Activated naive CD8-positive, alpha-beta T cell treated with anti-CD3 and anti-CD28 coated beads for 36 hours (primary cell): ENCODE measurements around the gene MKNK1. TPM values are rescaled to one million over a fixed set of nuclear protein-coding genes. Genes with fewer than 3 reads are reported as not detected.

Experiments used
- DNase-seq: peaks from one replicate; pipeline ENCODE4 v3.0.0; 2021
- H3K27ac Mint-ChIP-seq: one replicate; pipeline ENCODE4 v1.8.0; 2022; ENCODE audit warnings: mild to moderate bottlenecking, moderate library complexity, mixed read lengths
- H3K27me3 Mint-ChIP-seq: one replicate; pipeline ENCODE4 v1.8.0; 2022; ENCODE audit warnings: mild to moderate bottlenecking, mixed read lengths
- H3K36me3 Mint-ChIP-seq: one replicate; pipeline ENCODE4 v1.8.0; 2021; ENCODE audit warnings: mild to moderate bottlenecking, mixed read lengths
- H3K4me1 Mint-ChIP-seq: one replicate; pipeline ENCODE4 v1.8.0; 2021; ENCODE audit warnings: mixed read lengths
- H3K4me3 Mint-ChIP-seq: one replicate; pipeline ENCODE4 v1.8.0; 2022; ENCODE audit warnings: mild to moderate bottlenecking, moderate library complexity, mixed read lengths
- H3K9me3 Mint-ChIP-seq: one replicate; pipeline ENCODE4 v1.8.0; 2022; ENCODE audit warnings: mixed read lengths
- total RNA-seq, 2 experiments: library from RNA; stranded (reverse); gene quantifications; one replicate each; pipeline ENCODE4 v1.2.3, GENCODE V29; 2021

The MKNK1 gene
- total RNA-seq, 2 experiments from 2014 or later = 23.0 to 23.4 TPM

- peaks cover 32% of the 10 kb centered on the region for H3K27me3 Mint-ChIP-seq
- no peak overlapping the region for H3K27ac Mint-ChIP-seq
- H3K36me3 Mint-ChIP-seq = no peaks in the 10 kb centered on the region
- no peak for DNase-seq
- H3K4me1 Mint-ChIP-seq = peaks cover 14% of the 10 kb centered on the region
- no peak overlapping the region for H3K4me3 Mint-ChIP-seq
- H3K9me3 Mint-ChIP-seq = no peaks in the 10 kb centered on the region
Observed at GRCh38 chr1:46523496-46524353, 80.3 kb downstream of the MKNK1 start.

- Mint-ChIP-seq H3K27ac (no peak overlapping the region), H3K4me1 (peaks cover 9% of the 10 kb centered on the region)
Observed at GRCh38 chr1:46522969-46523320, 81.1 kb downstream of the MKNK1 start.

DNA sequence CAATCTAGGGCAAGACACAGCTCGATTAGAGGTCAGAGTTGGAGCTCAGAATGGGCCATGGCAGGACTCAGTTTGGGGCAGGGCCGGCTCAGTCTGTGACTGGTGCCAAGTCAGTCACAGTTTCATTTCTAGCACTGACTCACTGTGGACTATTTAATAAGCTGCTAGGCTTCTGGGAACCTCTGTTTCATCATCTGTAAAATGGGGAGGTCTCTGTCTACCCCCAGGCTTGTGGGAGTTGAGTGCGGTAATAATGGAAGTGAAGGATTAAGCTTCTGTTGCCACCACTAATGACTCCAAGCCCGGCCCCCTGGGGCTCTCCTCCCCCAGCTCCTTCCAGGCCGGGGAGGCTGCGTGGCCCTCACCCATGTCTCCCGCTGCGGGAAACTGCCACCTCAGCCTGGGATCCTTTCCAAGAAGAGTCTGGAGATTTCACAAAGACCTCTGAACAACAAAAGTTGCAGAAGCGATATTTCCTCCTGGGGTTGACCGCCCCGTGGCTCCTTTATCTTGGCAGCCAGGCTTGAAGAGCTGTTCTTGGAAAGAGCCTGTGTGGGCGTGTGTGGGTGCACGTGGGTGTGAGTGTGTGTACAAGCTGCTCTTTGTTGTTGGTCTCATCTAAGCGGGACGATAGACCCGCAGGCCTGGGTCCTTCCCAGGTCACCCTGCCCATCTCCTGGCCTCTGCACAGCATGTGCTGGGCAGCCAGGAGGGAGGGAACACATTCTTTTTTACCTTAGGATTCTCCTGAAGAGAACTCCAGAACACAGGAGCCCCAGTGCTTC, 81.7 kb downstream of the MKNK1 start:
- DNase-seq = peak; percentile 46
- Mint-ChIP-seq H3K4me1 (peaks cover 9% of the 10 kb centered on the region), H3K4me3 (no peak overlapping the region), H3K36me3 (no peaks in the 10 kb centered on the region), H3K9me3 (no peaks in the 10 kb centered on the region), H3K27ac (peak overlapping the region; percentile 22), H3K27me3 (peaks cover 30% of the 10 kb centered on the region)

More at GRCh38 chr1:46522969-46523320, 81.1 kb downstream of the MKNK1 start:
- H3K9me3 Mint-ChIP-seq = no peaks in the 10 kb centered on the region
- no peaks in the 10 kb centered on the region for H3K36me3 Mint-ChIP-seq
- peaks cover 30% of the 10 kb centered on the region for H3K27me3 Mint-ChIP-seq
- DNase-seq = no peak
- no peak overlapping the region for H3K4me3 Mint-ChIP-seq

GRCh38 chr1:46521414-46521813, 82.7 kb downstream of the MKNK1 start:
- Mint-ChIP-seq H3K4me3 (no peak overlapping the region), H3K4me1 (peaks cover 9% of the 10 kb centered on the region), H3K9me3 (no peaks in the 10 kb centered on the region), H3K36me3 (no peaks in the 10 kb centered on the region), H3K27ac (no peak overlapping the region), H3K27me3 (peaks cover 32% of the 10 kb centered on the region)
- no peak for DNase-seq

DNA sequence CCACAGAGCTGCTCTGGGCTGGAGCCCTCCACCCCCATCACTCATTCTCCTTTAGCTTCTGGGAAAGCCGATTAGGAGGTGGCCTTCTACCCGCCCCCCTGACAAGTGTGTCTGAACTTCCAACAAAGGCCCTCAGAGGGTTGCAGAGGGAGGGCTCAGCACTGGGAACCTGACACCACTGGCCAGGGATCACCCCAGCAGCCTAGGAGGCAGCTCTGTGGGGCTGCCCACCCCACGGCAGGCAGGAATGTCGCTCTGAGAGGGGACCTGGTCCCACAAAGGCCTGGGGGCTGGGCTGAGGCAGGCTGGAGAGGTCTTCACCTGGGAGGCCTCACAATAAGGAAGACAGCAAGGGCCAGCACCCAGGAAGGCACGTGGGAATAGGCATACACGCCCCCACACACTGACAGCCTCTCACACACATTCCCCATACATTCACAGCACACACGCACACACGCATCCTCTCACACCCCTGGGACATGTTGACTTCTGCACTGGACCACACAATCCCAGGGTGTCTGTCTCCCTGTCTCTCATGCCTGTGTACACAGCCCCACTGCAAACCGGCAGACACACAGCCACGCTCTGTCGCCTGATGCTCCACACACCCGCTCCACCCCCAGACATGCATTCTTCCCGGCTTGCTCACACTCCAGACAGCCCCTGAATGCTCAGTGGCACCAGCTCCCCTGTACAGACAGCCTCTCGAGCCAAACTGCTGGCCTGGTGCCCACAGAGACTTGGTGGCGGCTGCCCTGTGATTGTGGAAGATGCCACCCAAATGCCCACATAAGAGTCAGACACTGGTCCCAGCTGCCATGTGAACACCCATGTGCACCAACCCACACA, 83.8 kb downstream of the MKNK1 start:
- no peak for DNase-seq
- Mint-ChIP-seq H3K4me3 (no peak overlapping the region), H3K27me3 (peaks cover 32% of the 10 kb centered on the region), H3K27ac (no peak overlapping the region), H3K4me1 (peaks cover 9% of the 10 kb centered on the region), H3K36me3 (no peaks in the 10 kb centered on the region), H3K9me3 (no peaks in the 10 kb centered on the region)

DNA sequence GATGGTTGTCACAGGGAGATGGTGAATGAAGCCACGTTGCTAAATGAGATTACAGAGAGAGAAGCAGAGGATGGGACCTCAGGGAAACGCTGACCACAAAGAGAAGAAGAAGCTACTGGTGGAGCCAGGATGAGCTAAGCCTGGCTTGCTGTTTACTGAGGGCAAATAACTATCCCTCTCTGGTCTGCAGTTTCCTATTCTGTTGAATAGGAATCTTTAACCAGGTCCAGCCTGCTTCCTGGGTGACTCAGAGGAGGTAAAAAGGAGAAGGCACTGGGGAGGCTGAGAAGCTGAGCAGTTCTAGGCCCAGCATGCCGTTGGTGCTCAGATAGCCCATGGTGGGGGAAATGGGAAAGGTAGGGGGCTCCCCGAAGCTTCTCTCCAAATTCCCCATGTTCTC, 84.9 kb downstream of the MKNK1 start:
- Mint-ChIP-seq H3K36me3 (no peaks in the 10 kb centered on the region), H3K4me1 (peaks cover 9% of the 10 kb centered on the region), H3K27ac (no peak overlapping the region), H3K27me3 (peaks cover 33% of the 10 kb centered on the region), H3K4me3 (no peak overlapping the region), H3K9me3 (no peaks in the 10 kb centered on the region)
- DNase-seq = no peak

DNA sequence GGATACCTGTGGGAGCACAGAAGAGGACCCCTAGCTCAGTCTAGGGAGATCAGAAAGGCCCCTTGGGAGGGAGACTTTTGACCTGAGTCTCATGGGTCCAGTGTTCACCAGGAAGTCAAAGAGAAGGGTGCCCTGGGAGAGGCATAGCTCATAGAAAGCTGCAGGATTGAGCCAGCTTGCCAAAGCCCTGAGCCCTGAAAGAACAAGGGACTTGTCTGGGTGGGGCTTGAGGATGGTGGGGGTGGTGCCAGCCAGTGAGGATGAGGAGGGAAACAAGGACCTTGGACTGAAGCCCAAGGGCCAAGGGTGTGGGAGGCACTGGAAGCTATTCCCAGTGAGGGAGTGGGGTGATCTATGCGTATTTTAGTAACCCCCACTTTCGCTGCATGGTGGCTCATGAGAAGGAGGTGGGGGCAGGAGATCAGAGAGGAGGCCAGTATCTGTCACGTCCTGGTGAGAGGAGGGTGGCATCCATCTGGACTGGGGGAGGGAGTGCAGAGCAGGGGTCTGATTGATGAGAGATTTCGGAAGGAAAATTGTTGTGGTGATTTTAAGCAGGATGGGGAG, 86.1 kb downstream of the MKNK1 start:
- peaks cover 35% of the 10 kb centered on the region for H3K27me3 Mint-ChIP-seq
- peaks cover 9% of the 10 kb centered on the region for H3K4me1 Mint-ChIP-seq
- H3K9me3 Mint-ChIP-seq = no peaks in the 10 kb centered on the region
- no peaks in the 10 kb centered on the region for H3K36me3 Mint-ChIP-seq
- no peak overlapping the region for H3K4me3 Mint-ChIP-seq
- no peak for DNase-seq
- no peak overlapping the region for H3K27ac Mint-ChIP-seq

GRCh38 chr1:46517010-46517600, 87.0 kb downstream of the MKNK1 start:
- H3K36me3 Mint-ChIP-seq = no peaks in the 10 kb centered on the region
- peaks cover 4% of the 10 kb centered on the region for H3K4me1 Mint-ChIP-seq
- peaks cover 36% of the 10 kb centered on the region for H3K27me3 Mint-ChIP-seq
- DNase-seq = no peak
- no peaks in the 10 kb centered on the region for H3K9me3 Mint-ChIP-seq
- H3K4me3 Mint-ChIP-seq = no peak overlapping the region
- H3K27ac Mint-ChIP-seq = no peak overlapping the region

DNA sequence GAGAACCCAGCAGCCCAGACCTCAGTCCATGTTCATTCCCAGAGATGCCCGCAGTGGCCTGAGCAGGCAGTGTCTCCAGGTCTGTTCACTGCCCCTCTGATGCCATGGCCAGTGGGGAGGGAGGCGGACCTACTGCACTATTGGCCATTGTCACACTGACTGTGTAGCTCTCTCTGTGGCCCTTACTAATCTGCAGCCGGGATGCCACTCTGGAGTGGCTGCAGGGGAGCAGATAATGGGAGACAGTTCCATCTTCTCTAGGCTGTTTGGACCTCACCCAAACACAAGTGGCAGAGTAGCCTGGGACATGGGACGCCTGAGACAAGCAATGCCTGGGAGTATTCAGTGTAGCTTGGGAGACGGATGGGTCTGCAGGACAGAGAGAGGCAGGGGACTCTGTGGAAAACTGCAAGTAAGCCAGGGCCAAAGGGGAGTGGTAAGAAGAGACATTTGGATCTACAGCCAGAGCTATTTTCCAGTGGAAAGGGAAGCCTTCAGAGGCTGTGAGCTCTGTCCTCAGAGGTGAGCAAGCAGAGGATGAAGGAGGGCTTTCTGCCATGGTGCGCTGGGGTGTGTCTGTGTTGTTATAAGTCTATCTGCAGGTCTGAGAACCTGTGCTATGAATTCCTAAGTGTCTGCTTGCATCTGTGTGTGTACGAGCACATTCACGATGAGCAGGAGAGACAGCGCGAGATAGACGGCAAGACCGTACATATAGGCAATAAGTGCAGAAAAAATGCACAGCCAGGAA, 87.7 kb downstream of the MKNK1 start:
- H3K9me3 Mint-ChIP-seq = no peaks in the 10 kb centered on the region
- H3K4me3 Mint-ChIP-seq = no peak overlapping the region
- no peaks in the 10 kb centered on the region for H3K36me3 Mint-ChIP-seq
- H3K4me1 Mint-ChIP-seq = peaks cover under 1% of the 10 kb centered on the region
- H3K27ac Mint-ChIP-seq = no peak overlapping the region
- H3K27me3 Mint-ChIP-seq = peaks cover 36% of the 10 kb centered on the region
- DNase-seq = no peak

DNA sequence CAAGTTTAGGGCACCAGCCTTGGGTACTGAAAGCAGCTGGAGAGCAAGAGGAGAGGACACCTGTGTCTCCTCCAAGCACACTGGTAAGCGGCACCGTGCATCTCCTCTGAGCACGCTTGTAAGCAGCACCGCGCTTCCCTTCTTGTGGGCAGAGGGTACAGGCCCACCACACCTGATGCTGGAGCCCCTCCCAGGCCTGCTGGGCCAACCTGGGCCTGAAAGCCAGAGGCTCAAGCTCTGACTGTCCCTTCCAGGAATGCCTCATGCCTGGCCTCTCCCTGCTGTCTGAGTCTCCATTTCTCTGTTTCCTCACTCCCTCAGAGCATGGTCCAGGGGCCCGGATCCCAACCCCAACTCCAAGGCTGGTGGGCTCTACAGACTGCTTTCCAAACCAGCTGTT, 88.5 kb downstream of the MKNK1 start:
- Mint-ChIP-seq H3K9me3 (no peaks in the 10 kb centered on the region), H3K4me3 (no peak overlapping the region), H3K4me1 (no peaks in the 10 kb centered on the region), H3K27ac (no peak overlapping the region), H3K36me3 (no peaks in the 10 kb centered on the region), H3K27me3 (peaks cover 36% of the 10 kb centered on the region)
- DNase-seq = no peak

- Mint-ChIP-seq H3K4me1 (no peaks in the 10 kb centered on the region), H3K27ac (no peak overlapping the region), H3K9me3 (no peaks in the 10 kb centered on the region), H3K27me3 (peaks cover 36% of the 10 kb centered on the region), H3K4me3 (no peak overlapping the region), H3K36me3 (no peaks in the 10 kb centered on the region)
- DNase-seq = no peak
Observed at GRCh38 chr1:46513536-46513935, 90.5 kb downstream of the MKNK1 start.

GRCh38 chr1:46512792-46513190, 91.3 kb downstream of the MKNK1 start:
- Mint-ChIP-seq H3K36me3 (no peaks in the 10 kb centered on the region), H3K4me1 (no peaks in the 10 kb centered on the region), H3K27me3 (peaks cover 28% of the 10 kb centered on the region), H3K9me3 (no peaks in the 10 kb centered on the region), H3K27ac (no peak overlapping the region), H3K4me3 (no peak overlapping the region)
- no peak for DNase-seq

DNA sequence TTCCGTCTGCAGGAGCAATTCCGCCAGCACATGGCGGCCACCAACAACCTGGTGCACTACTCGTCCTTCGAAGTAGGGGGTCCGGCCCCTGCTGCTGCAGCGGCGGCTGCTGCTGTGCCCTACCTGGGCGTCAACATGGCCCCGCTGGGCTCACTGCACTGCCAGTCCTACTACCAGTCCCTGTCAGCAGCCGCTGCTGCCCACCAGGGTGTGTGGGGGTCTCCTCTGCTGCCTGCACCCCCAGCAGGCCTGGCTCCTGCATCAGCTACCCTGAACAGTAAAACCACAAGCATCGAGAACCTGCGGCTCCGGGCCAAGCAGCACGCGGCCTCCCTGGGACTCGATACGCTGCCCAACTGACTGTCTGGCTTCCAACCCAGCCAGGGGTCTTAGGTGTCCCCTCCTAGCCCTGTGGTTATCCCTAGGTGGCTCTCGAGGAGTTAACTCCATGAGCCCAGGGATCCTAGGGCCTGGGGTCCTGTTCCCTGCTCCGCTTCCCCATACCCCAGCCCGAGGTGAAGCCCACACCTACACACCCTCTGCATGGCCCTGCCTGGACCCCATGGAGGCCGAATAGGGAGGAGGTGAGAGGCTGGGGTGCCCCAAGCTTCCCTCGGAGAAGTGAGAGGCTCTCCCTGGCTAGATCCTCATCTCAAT, 91.8 kb downstream of the MKNK1 start:
- no peak overlapping the region for H3K4me3 Mint-ChIP-seq
- H3K9me3 Mint-ChIP-seq = no peaks in the 10 kb centered on the region
- H3K27ac Mint-ChIP-seq = no peak overlapping the region
- DNase-seq = no peak
- H3K36me3 Mint-ChIP-seq = no peaks in the 10 kb centered on the region
- peaks cover 23% of the 10 kb centered on the region for H3K27me3 Mint-ChIP-seq
- H3K4me1 Mint-ChIP-seq = no peaks in the 10 kb centered on the region
